ENCODE data around the gene TMEM187. TPM values are rescaled to one million over a fixed set of nuclear protein-coding genes. Genes with fewer than 3 reads are reported as not detected.

Gene TMEM187
- total RNA-seq, 1 donor, result 5.2 TPM

DNA sequence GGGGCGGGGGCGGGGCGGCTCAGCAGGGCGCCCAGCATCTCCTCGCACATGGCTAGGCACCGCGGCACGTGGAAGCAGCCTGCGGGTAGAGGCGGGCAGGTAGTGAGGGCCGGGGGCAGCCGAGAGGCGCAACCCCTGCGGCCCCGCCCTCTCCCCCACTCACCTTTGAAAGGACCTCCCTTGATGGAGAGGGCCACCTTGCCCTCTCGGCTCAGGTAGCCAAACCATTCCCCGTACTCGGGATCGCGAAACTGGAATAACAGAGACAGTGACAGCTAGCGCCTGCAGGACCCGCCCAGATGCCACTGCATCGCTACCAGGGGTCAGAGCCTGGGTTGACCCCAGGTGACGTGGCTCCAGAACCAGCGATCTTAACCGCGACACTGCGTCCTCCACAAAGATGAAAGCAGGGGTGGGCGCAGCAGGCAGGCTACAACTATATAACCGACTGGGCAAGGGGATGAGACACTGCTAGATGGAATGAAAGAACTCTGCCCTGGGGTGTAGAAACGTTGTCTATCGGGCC is 37.2 kb upstream of the TMEM187 start:
- no peak for DNase-seq (ENCODE audit: low read depth)
- TF ChIP-seq, protein P1, sequence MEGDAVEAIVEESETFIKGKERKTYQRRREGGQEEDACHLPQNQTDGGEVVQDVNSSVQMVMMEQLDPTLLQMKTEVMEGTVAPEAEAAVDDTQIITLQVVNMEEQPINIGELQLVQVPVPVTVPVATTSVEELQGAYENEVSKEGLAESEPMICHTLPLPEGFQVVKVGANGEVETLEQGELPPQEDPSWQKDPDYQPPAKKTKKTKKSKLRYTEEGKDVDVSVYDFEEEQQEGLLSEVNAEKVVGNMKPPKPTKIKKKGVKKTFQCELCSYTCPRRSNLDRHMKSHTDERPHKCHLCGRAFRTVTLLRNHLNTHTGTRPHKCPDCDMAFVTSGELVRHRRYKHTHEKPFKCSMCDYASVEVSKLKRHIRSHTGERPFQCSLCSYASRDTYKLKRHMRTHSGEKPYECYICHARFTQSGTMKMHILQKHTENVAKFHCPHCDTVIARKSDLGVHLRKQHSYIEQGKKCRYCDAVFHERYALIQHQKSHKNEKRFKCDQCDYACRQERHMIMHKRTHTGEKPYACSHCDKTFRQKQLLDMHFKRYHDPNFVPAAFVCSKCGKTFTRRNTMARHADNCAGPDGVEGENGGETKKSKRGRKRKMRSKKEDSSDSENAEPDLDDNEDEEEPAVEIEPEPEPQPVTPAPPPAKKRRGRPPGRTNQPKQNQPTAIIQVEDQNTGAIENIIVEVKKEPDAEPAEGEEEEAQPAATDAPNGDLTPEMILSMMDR (IDR thresholded peaks at IDR 0.05; ENCODE audit: insufficient read depth, low read depth, low read length), result no peak
- H3K4me3 ChIP-seq (ENCODE audit: low read depth, low read length), result peak overlapping the region; percentile 45

DNA sequence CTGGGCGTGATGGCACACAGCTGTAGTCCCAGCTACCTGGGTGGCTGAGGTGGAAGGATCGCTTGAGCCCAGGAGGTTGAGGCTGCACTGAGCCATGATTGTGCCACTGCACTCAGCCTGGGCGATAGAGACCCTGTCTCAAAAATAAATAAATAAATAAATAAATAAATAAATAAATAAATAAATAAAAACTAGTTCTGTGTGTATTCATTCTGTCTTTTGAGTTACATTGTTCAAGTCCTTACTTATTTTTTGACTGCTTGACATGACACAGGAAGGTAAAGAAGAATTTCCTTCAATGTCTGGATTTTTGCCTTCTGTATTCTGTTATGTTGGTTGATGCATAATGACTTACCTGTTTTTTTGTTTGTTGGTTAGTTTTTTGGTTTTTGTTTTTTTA is 35.5 kb upstream of the TMEM187 start:
- no peak overlapping the region for H3K4me3 ChIP-seq (ENCODE audit: low read depth, low read length)
- DNase-seq (ENCODE audit: low read depth), result no peak
- TF ChIP-seq, protein P1 (IDR thresholded peaks at IDR 0.05; ENCODE audit: insufficient read depth, low read depth, low read length), result no peak

DNA sequence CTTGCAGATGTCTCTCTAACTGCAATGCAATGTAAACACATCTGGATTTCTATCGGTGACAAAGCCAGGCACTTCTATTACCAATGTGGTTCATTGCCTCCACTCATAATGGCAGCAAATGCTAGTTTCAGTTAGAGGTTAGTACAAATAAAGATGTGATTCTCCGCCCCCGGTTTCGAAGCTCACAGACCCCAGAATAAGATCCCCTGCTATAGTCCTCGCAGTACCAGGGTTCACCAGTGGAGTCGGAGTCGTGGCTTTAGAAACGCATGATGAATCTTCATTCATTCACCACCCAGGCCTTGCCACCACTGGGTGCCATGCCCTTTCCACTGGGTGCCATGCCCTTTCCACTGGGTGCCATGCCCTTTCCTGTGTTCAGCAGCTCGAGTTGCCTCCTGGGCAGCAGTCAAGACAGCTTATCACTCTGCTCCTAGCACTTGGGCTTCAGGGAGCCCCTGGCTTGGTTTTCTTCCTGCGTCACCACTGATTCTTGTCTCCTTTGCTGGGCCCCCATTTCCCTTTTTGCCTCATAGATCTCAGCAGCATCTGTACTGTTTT is 34.2 kb upstream of the TMEM187 start:
- TF ChIP-seq, protein P1 (IDR thresholded peaks at IDR 0.05; ENCODE audit: insufficient read depth, low read depth, low read length), result no peak
- no peak overlapping the region for H3K4me3 ChIP-seq (ENCODE audit: low read depth, low read length)
- no peak for DNase-seq (ENCODE audit: low read depth)

DNA sequence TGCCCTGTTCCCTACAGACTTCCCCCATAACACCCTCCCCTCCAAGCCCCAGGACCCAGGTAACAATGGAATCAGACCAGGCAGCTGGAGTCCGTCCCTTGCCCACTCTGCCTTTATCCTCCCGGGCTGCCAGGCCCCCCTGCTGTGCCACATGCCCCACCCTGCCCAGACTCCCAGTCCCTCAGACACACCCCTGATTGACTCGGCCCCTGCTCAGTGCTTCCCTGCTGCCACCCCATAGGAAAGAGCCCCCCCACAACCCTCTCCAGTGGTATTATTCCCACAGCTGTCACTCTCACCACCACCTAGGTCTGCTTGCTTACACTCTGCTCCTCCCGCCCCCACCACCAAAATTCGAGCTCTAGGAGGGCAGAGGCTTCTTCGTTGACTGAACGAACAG is 33.0 kb upstream of the TMEM187 start:
- no peak overlapping the region for H3K4me3 ChIP-seq (ENCODE audit: low read depth, low read length)
- TF ChIP-seq, protein P1 (IDR thresholded peaks at IDR 0.05; ENCODE audit: insufficient read depth, low read depth, low read length), result no peak
- DNase-seq (ENCODE audit: low read depth), result no peak

DNA sequence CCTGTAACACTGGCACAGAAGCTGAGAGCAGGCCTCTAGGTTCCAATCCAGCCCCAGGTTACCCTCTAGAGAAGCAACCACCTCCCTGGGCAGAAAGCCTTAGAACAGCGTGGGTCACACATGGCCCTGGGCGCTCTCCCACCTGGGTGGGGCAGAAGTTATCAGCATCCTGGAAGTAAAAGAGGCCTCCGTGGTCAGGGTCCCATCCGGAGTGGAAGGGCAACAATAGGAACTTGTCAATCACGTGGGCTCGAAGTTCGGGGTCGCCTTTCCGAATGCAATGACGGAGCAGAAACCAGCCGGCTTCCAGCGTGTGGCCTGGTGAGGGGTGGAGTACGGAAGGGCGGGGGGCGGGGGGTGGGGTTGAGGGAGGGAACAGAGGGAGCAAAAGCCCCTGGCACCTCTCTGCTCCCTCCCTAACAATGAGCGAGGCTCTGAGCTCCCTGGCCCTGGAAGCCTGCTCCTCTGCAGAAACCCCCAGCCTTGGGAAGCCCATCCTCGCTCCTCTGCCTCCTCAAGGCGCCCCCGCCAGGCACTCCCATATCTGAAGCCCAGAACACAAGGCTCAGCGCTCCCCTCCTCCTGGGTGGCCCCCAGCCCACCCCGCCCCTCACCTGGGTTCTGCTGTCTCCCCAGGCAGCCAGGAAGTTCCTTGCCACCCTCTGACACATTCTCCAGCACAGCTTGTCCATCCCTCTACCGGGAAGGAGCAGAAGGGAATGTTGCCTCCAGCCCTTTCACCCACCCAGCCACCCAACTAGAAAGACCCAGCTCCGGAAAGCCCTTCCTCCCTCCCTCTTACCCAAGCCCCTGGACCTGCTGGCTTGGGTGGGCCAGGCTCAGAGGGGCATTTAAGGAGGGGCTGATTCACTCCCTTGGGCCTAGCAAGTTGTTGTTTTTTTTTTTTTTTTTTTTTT is 31.0 kb upstream of the TMEM187 start:
- no peak overlapping the region for H3K4me3 ChIP-seq (ENCODE audit: low read depth, low read length)
- TF ChIP-seq, protein P1 (IDR thresholded peaks at IDR 0.05; ENCODE audit: insufficient read depth, low read depth, low read length), result no peak
- DNase-seq (ENCODE audit: low read depth), result no peak

DNA sequence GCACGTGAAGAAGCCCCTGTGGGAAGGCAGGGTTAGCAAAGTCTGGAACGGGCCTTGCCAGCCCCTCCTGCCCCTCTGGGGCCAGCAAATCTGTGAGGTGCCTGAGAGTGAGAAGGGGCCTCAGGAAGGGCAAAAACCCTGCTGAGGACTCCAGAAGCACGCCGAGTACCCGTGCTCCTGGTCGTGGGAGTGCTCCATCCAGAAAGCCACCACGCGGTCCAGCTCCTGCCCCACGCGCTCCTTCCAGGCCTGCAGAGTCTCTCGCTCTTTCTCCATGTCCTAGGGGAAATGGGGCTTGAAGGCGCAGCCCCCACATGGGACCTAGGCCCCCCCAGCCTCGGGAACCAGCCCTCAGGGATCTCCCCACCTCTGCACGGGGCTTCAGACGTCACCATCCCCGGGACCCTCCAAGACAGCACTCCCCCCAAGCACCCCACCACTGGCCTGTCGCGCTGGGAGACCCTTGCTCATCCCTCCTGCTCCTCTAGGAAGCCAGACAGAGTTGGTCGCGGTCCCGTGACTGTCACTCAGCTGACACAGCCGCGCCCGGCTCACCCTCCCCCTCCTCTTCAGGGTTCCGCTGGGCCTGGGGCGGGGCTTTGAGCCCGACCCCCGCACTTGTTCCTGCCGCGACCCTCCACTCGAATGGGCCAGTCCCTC is 28.3 kb upstream of the TMEM187 start, which contains the start of gene RENBP:
Gene RENBP, minus strand, starts transcription at position 504 of the 660 bp plus-strand sequence. Its CDS starts 33 bp downstream, at position 471.
- DNase-seq (ENCODE audit: low read depth), result no peak
- TF ChIP-seq, protein P1 (IDR thresholded peaks at IDR 0.05; ENCODE audit: insufficient read depth, low read depth, low read length), result no peak
- H3K4me3 ChIP-seq (ENCODE audit: low read depth, low read length), result peak within 1 kb of the TSS; percentile 35
